H1 (cell line): ENCODE measurements around the gene BMF. TPM values are rescaled to one million over a fixed set of nuclear protein-coding genes. Genes with fewer than 3 reads are reported as not detected.

Experiments used
- CTCF ChIA-PET: fragments of 300-600 bp; sonication (Branson Sonifier 250); formaldehyde crosslinking; loops from one replicate; lab custom pipeline; 2021; ENCODE audit not compliant: partially characterized antibody; lab: Charles Lee
- POLR2A ChIA-PET: fragments of 300-600 bp; sonication (Branson Sonifier 250); formaldehyde crosslinking; loops from one replicate; lab custom pipeline; 2021; ENCODE audit warnings: inconsistent platforms; ENCODE audit not compliant: partially characterized antibody; lab: Charles Lee
- DNase-seq, 2 experiments: peaks; one replicate each; pipeline versions ENCODE4 v3.0.0 to v3.0.0-alpha.2; 2010 to 2022; ENCODE audit warnings: low spot score in 2 of 2, low read depth in 1 of 2, mixed read lengths in 1 of 2
- FAIRE-seq: peaks from 2 replicates; lab custom pipeline; 2011; peaks lifted over from hg19 to GRCh38; lab: Jason Lieb, UNC
- H2AFZ ChIP-seq: 2 replicates; pipeline ENCODE4 v1.8.1; 2012; ENCODE audit warnings: low read length, inconsistent platforms
- H2AK5ac ChIP-seq: 2 replicates; pipeline ENCODE4 v1.6.1; 2013; ENCODE audit warnings: low read depth, low read length
- H2BK120ac ChIP-seq: replicated peaks from 2 replicates; pipeline ENCODE3; 2013; ENCODE audit warnings: low read depth, low read length, inconsistent platforms
- H2BK12ac ChIP-seq: 2 replicates; pipeline ENCODE4 v1.6.1; 2013; ENCODE audit warnings: low read depth, low read length
- H2BK15ac ChIP-seq: 2 replicates; pipeline ENCODE4 v1.6.1; 2013; ENCODE audit warnings: low read length
- H2BK20ac ChIP-seq: 2 replicates; pipeline ENCODE4 v1.6.1; 2013; ENCODE audit warnings: low read length
- H2BK5ac ChIP-seq: 2 replicates; pipeline ENCODE4 v1.6.1; 2013; ENCODE audit warnings: low read depth, low read length
- H3K14ac ChIP-seq: 2 replicates; pipeline ENCODE4 v1.6.1; 2013; ENCODE audit warnings: inconsistent platforms; ENCODE audit not compliant: insufficient read length
- H3K18ac ChIP-seq: 2 replicates; pipeline ENCODE4 v1.6.1; 2013; ENCODE audit warnings: low read length; ENCODE audit errors: extremely low read depth
- H3K23ac ChIP-seq: 2 replicates; pipeline ENCODE4 v1.6.1; 2013; ENCODE audit warnings: inconsistent platforms; ENCODE audit not compliant: insufficient read length
- H3K23me2 ChIP-seq: 2 replicates; pipeline ENCODE4 v1.6.1; 2013; ENCODE audit warnings: low read depth, low read length
- H3K27ac ChIP-seq: 2 replicates; pipeline ENCODE4 v1.6.1; 2011; ENCODE audit warnings: low read depth, low read length, inconsistent platforms
- H3K27me3 ChIP-seq, 4 experiments: replicated peaks in 1 of 4; 1 replicate in 1 of 4; 2 replicates in 3 of 4; pipeline versions ENCODE4 v1.6.1 to v1.8.1; 2011 to 2013; ENCODE audit warnings: low read length in 3 of 4, mild to moderate bottlenecking in 3 of 4, inconsistent platforms in 2 of 4, mixed read lengths in 2 of 4, moderate library complexity in 1 of 4; ENCODE audit not compliant: control insufficient read depth in 3 of 4, insufficient read depth in 3 of 4; ENCODE audit errors: extremely low read depth in 1 of 4
- H3K36me3 ChIP-seq, 4 experiments: 2 replicates each; pipeline versions ENCODE4 v1.6.1 to v1.8.1; 2011 to 2013; ENCODE audit warnings: mild to moderate bottlenecking in 4 of 4, low read length in 3 of 4, moderate library complexity in 2 of 4, control low read depth in 1 of 4, inconsistent platforms in 1 of 4; ENCODE audit not compliant: insufficient read depth in 4 of 4, control insufficient read depth in 2 of 4
- H3K4ac ChIP-seq: replicated peaks from 2 replicates; pipeline ENCODE3; 2013; ENCODE audit warnings: low read length, low read depth, mixed read lengths, inconsistent platforms; ENCODE audit not compliant: insufficient read length
- H3K4me1 ChIP-seq, 4 experiments: replicated peaks in 1 of 4; 1 replicate in 1 of 4; 2 replicates in 3 of 4; pipeline versions ENCODE4 v1.6.1 to v1.8.1; 2011 to 2013; ENCODE audit warnings: low read length in 3 of 4, inconsistent platforms in 2 of 4, mixed read lengths in 1 of 4; ENCODE audit not compliant: insufficient read depth in 4 of 4, control insufficient read depth in 3 of 4
- H3K4me2 ChIP-seq, 2 experiments: 2 replicates each; pipeline versions ENCODE4 v1.6.1 to v1.8.1; 2011 to 2013; ENCODE audit warnings: low read depth in 2 of 2, low read length in 2 of 2, control low read depth in 1 of 2, inconsistent platforms in 1 of 2, mild to moderate bottlenecking in 1 of 2; ENCODE audit not compliant: insufficient read depth in 1 of 2
- H3K4me3 ChIP-seq, 4 experiments: fragments of 200-600, 300-600 bp in 1 of 4; sonication (generic), shearing (Covaris generic), sonication (Bioruptor Twin) in 1 of 4; 2 replicates each; pipeline versions ENCODE4 v1.5.1 to v1.8.1; 2011 to 2016; ENCODE audit warnings: low read length in 4 of 4, low read depth in 3 of 4, control low read depth in 2 of 4, inconsistent platforms in 2 of 4, mild to moderate bottlenecking in 2 of 4, mixed read lengths in 1 of 4, moderate library complexity in 1 of 4; ENCODE audit not compliant: insufficient read depth in 2 of 4; ENCODE audit errors: extremely low read depth in 1 of 4
- H3K56ac ChIP-seq: replicated peaks from 2 replicates; pipeline ENCODE3; 2013; ENCODE audit warnings: low read depth, mild to moderate bottlenecking, mixed read lengths, low read length, inconsistent platforms; ENCODE audit not compliant: insufficient read length
- H3K79me1 ChIP-seq: 2 replicates; pipeline ENCODE4 v1.6.1; 2013; ENCODE audit warnings: low read depth, low read length, control low read depth
- H3K79me2 ChIP-seq, 2 experiments: 2 replicates each; pipeline versions ENCODE4 v1.6.1 to v1.8.1; 2012 to 2013; ENCODE audit warnings: low read length in 2 of 2, mild to moderate bottlenecking in 2 of 2, inconsistent platforms in 1 of 2; ENCODE audit not compliant: insufficient read depth in 2 of 2, control insufficient read depth in 1 of 2
- H3K9ac ChIP-seq, 4 experiments: replicated peaks in 1 of 4; 1 replicate in 1 of 4; 2 replicates in 3 of 4; pipeline versions ENCODE4 v1.6.1 to v1.8.1; 2011 to 2013; ENCODE audit warnings: low read depth in 3 of 4, low read length in 3 of 4, control low read depth in 2 of 4, mild to moderate bottlenecking in 2 of 4, moderate library complexity in 2 of 4, inconsistent platforms in 1 of 4; ENCODE audit errors: extremely low read depth in 1 of 4
- H3K9me3 ChIP-seq, 2 experiments: 2 replicates each; pipeline versions ENCODE4 v1.6.1 to v1.8.1; 2012 to 2013; ENCODE audit warnings: mild to moderate bottlenecking in 2 of 2, moderate library complexity in 2 of 2, control low read depth in 1 of 2, inconsistent platforms in 1 of 2, low read depth in 1 of 2, low read length in 1 of 2, mixed read lengths in 1 of 2; ENCODE audit not compliant: insufficient read depth in 2 of 2
- H4K20me1 ChIP-seq, 2 experiments: replicated peaks in 1 of 2; 2 replicates each; pipeline versions ENCODE3 to v1.8.1; 2011 to 2013; ENCODE audit warnings: inconsistent platforms in 2 of 2, low read length in 2 of 2, mild to moderate bottlenecking in 1 of 2; ENCODE audit not compliant: insufficient read depth in 2 of 2, control insufficient read depth in 1 of 2
- H4K5ac ChIP-seq: 2 replicates; pipeline ENCODE4 v1.6.1; 2013; ENCODE audit warnings: low read length, low read depth, mixed read lengths, inconsistent platforms; ENCODE audit not compliant: insufficient read length
- H4K8ac ChIP-seq: 2 replicates; pipeline ENCODE4 v1.8.0; 2013; ENCODE audit warnings: mild to moderate bottlenecking, moderate library complexity, low read length, inconsistent platforms; ENCODE audit not compliant: insufficient read depth; ENCODE audit errors: extremely low read depth
- H4K91ac ChIP-seq: replicated peaks from 2 replicates; pipeline ENCODE3; 2013; ENCODE audit warnings: low read length, mixed read lengths, inconsistent platforms; ENCODE audit not compliant: insufficient read length
- BACH1 ChIP-seq: IDR thresholded peaks from 2 replicates; pipeline ENCODE4 v1.6.1; 2012; ENCODE audit warnings: low read length, improper control_type of control experiment
- CTBP2 ChIP-seq: IDR thresholded peaks from 2 replicates; pipeline ENCODE4 v1.7.0; 2011; ENCODE audit warnings: borderline replicate concordance, mild to moderate bottlenecking, moderate library complexity, mixed read lengths, low read length; ENCODE audit not compliant: insufficient read depth, insufficient read length
- EP300 ChIP-seq, 2 experiments: IDR thresholded peaks; 1 replicate in 1 of 2; 2 replicates in 1 of 2; pipeline ENCODE4 v1.6.1; 2011 to 2012; ENCODE audit warnings: low read depth in 2 of 2, low read length in 2 of 2, mild to moderate bottlenecking in 2 of 2, borderline replicate concordance in 1 of 2, inconsistent platforms in 1 of 2, moderate library complexity in 1 of 2
- JUND ChIP-seq: IDR thresholded peaks from 2 replicates; pipeline ENCODE4 v1.6.1; 2011; ENCODE audit warnings: mild to moderate bottlenecking, improper control_type of control experiment, low read length
- KDM4A ChIP-seq: IDR thresholded peaks from one replicate; pipeline ENCODE4 v1.7.1; 2012; ENCODE audit warnings: low read depth, mild to moderate bottlenecking, moderate library complexity, low read length, inconsistent platforms; ENCODE audit not compliant: severe bottlenecking
- MAFK ChIP-seq: IDR thresholded peaks from 2 replicates; pipeline ENCODE4 v1.6.1; 2012; ENCODE audit warnings: low read depth, mild to moderate bottlenecking, improper control_type of control experiment, low read length
- MAX ChIP-seq: IDR thresholded peaks from 2 replicates; pipeline ENCODE4 v1.6.1; 2012; ENCODE audit warnings: inconsistent platforms
- RNF2 ChIP-seq: fragments of 200-900, 300-1000 bp; sonication (generic); IDR thresholded peaks from 2 replicates; pipeline ENCODE4 v1.7.1; 2016; ENCODE audit warnings: borderline replicate concordance, low read depth, mild to moderate bottlenecking, antibody characterized with exemption, low read length; ENCODE audit not compliant: poor library complexity, severe bottlenecking; ENCODE audit errors: missing control alignments
- SIN3A ChIP-seq, 2 experiments: IDR thresholded peaks in 1 of 2; conservative IDR thresholded peaks in 1 of 2; 2 replicates each; pipeline ENCODE4 v1.6.1; 2011 to 2012; ENCODE audit warnings: low read length in 2 of 2, improper control_type of control experiment in 1 of 2, low read depth in 1 of 2, mild to moderate bottlenecking in 1 of 2
- SIRT6 ChIP-seq: IDR thresholded peaks from one replicate; pipeline ENCODE4 v1.7.1; 2012; ENCODE audit warnings: low read length, inconsistent platforms
- TAF1 ChIP-seq: IDR thresholded peaks from 2 replicates; pipeline ENCODE4 v1.6.1; 2011; ENCODE audit warnings: mild to moderate bottlenecking, low read depth, low read length
- WGBS, 2 experiments: shearing (Covaris generic) in 1 of 2; methylation state at CpG; one replicate each; pipeline versions ENCODE4 v1.1.6 to v1.1.7; 2013 to 2015; ENCODE audit warnings: low lambda C conversion rate in 2 of 2, mixed read lengths in 2 of 2, inconsistent platforms in 1 of 2, low coverage in 1 of 2, missing lambda C conversion rate in 1 of 2; ENCODE audit not compliant: insufficient replicate concordance in 2 of 2, insufficient coverage in 1 of 2, insufficient read length in 1 of 2; ENCODE audit errors: extremely low coverage in 1 of 2, missing lambda C conversion rate in 1 of 2; 5-methylcytosine and 5-hydroxymethylcytosine counted together
- polyA plus RNA-seq, 7 experiments: library from polyadenylated mRNA; depleted of rRNA in 3 of 7; stranded (reverse) in 5 of 7; unstranded in 2 of 7; fragments of >200 nt in 5 of 7; fragments of 200-250 nt in 2 of 7; gene quantifications; 1 replicate in 5 of 7; 2 replicates in 1 of 7; 4 replicates in 1 of 7; pipeline versions ENCODE4 v1.2.1 to v1.2.3, GENCODE V29; 2011 to 2013; ENCODE audit warnings: missing spikeins in 2 of 7, mixed read lengths in 2 of 7
- total RNA-seq: library from RNA; stranded (reverse); fragmentation: NEBNext Ultra II Directional; extraction: Animal tissue kit (Norgen Biotek cat#: 25700); gene quantifications from 2 replicates; pipeline ENCODE4 v1.2.1, GENCODE V29; 2021
- TF ChIP-seq, protein P1 (sequence below): IDR thresholded peaks from 2 replicates; pipeline ENCODE4 v1.6.1; 2012; ENCODE audit warnings: low read length, inconsistent platforms

BMF gene
- total and polyA plus RNA-seq, 2 of the 8 experiments (the other 6 are each of a cell fraction or from before 2014, with no cell fraction given): 21.2 to 24.2 TPM

GRCh38 chr15:40133544-40133943 lies 24.9 kb upstream of the BMF start:
- no peak overlapping the region for H3K23ac ChIP-seq
- H3K4me3 ChIP-seq: no peak overlapping the region
- H3K36me3 ChIP-seq: no peaks in the 10 kb centered on the region
- no peaks in the 10 kb centered on the region for H3K79me2 ChIP-seq
- H3K56ac ChIP-seq: no peak overlapping the region
- H3K18ac ChIP-seq: no peak overlapping the region
- H3K9me3 ChIP-seq: no peaks in the 10 kb centered on the region
- H3K79me1 ChIP-seq: no peaks in the 10 kb centered on the region
- no peak overlapping the region for H2BK5ac ChIP-seq
- no peak overlapping the region for H2AK5ac ChIP-seq
- H3K4me1 ChIP-seq: peaks cover 0 to 3% (median 0%) of the 10 kb centered on the region in 4 experiments; a peak in 1 of 7 replicates
- H4K8ac ChIP-seq: no peak overlapping the region
- H3K27me3 ChIP-seq: no peaks in the 10 kb centered on the region
- H4K91ac ChIP-seq: no peak overlapping the region
- no peak overlapping the region for H2BK12ac ChIP-seq
- no peak overlapping the region for H4K5ac ChIP-seq
- no peak overlapping the region for H2AFZ ChIP-seq
- H3K23me2 ChIP-seq: no peaks in the 10 kb centered on the region
- H3K14ac ChIP-seq: no peak overlapping the region
- H3K27ac ChIP-seq: no peak overlapping the region
- no peak overlapping the region for H3K4ac ChIP-seq
- 88% methylated on average over 13 of the region's 13 CpGs; no CpG with 5 or more reads in 1 of the 2 experiments for WGBS, 2 experiments
- DNase-seq (no peak), FAIRE-seq (no peak)
- no peak overlapping the region for H3K4me2 ChIP-seq
- no peak overlapping the region for H2BK15ac ChIP-seq
- H2BK120ac ChIP-seq: no peak overlapping the region
- POLR2A ChIA-PET: no interaction called here
- no peaks in the 10 kb centered on the region for H4K20me1 ChIP-seq
- no peak overlapping the region for H2BK20ac ChIP-seq
- no peak overlapping the region for H3K9ac ChIP-seq
- CTCF ChIA-PET: no interaction called here
- TF ChIP-seq MAX (no peak), RNF2 (no peak), JUND (no peak), SIN3A (conservative IDR thresholded peaks at IDR 0.05 in 1 of 2, IDR thresholded peaks at IDR 0.05 in 1 of 2; ENCODE audit: low read depth in 1 of 2, low read length in 2 of 2) (no peak), BACH1 (no peak), SIRT6 (no peak), TAF1 (no peak), EP300 (IDR thresholded peaks at IDR 0.05; ENCODE audit: borderline replicate concordance in 1 of 2, low read depth in 2 of 2, low read length in 2 of 2) (no peak), KDM4A (no peak), MAFK (no peak), CTBP2 (no peak)
- TF ChIP-seq, protein P1, sequence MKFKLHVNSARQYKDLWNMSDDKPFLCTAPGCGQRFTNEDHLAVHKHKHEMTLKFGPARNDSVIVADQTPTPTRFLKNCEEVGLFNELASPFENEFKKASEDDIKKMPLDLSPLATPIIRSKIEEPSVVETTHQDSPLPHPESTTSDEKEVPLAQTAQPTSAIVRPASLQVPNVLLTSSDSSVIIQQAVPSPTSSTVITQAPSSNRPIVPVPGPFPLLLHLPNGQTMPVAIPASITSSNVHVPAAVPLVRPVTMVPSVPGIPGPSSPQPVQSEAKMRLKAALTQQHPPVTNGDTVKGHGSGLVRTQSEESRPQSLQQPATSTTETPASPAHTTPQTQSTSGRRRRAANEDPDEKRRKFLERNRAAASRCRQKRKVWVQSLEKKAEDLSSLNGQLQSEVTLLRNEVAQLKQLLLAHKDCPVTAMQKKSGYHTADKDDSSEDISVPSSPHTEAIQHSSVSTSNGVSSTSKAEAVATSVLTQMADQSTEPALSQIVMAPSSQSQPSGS: no peak
